ENCODE results near the gene LRBA.

- TF ChIP-seq CTCF (IDR thresholded peaks at IDR 0.05; ENCODE audit: low read depth, low read length, poor library complexity, severe bottlenecking) (no peak), EZH2phosphoT487 (IDR thresholded peaks at IDR 0.05; ENCODE audit: borderline replicate concordance, low read length) (no peak)
Observed at GRCh38 chr4:150619042-150619441, 396.0 kb downstream of the LRBA start.
